Measurements from ENCODE around the gene PDE4D.

The PDE4D gene

GRCh38 chr5:59040804-59041201 is 852.7 kb downstream of the PDE4D start:
- H3K4me3 ChIP-seq (ENCODE audit: low read depth, low read length), result no peak overlapping the region
- no peak for DNase-seq (ENCODE audit: low read depth)
- no peak for TF ChIP-seq CTCF (conservative IDR thresholded peaks at IDR 0.05; ENCODE audit: low read depth, low read length)

DNA sequence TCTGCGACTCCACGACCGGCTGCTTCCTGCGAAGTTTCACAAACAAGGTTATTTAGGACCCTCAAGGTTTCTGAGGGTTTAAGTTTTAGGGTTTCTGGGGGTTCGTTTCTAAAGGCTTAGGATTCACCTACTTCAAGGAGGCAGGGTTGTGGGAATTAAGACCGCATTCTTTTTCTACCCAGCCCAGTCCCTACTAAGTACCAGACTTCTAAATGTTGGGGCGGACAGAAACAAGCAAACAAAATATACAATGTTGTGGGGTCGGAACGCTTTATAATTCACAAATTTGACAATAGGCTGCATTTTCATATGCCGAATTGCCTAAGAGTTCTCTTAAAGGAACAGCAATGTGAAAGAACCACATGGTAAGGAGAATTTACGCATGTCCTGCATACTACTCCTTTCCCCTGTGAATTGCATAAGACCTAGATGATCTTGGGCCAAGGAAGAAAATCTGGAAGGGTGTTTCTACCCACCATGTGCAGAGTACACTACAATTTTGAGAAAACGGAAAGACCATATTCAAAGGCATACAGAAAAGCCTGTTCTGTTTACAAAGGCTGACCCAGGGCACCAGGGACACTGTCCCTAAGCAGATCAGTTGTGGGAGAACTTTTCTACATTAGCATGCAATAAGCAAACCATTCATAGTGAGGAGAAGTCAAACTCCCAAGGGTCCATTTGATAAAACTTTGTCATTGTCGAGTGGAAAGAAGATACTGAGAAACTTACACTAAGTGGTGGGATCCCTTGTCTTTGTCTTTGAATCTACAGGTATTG is 853.3 kb downstream of the PDE4D start:
- H3K4me3 ChIP-seq (ENCODE audit: low read depth, low read length), result peak overlapping the region; percentile 80
- DNase-seq (ENCODE audit: low read depth), result peak; percentile 89
- TF ChIP-seq CTCF (conservative IDR thresholded peaks at IDR 0.05; ENCODE audit: low read depth, low read length), result no peak

- DNase-seq (ENCODE audit: low read depth), result peak; percentile 84
- no peak for TF ChIP-seq CTCF (conservative IDR thresholded peaks at IDR 0.05; ENCODE audit: low read depth, low read length)
- peak overlapping the region; percentile 80 for H3K4me3 ChIP-seq (ENCODE audit: low read depth, low read length)
Observed at GRCh38 chr5:59039296-59040023, 854.1 kb downstream of the PDE4D start.

DNA sequence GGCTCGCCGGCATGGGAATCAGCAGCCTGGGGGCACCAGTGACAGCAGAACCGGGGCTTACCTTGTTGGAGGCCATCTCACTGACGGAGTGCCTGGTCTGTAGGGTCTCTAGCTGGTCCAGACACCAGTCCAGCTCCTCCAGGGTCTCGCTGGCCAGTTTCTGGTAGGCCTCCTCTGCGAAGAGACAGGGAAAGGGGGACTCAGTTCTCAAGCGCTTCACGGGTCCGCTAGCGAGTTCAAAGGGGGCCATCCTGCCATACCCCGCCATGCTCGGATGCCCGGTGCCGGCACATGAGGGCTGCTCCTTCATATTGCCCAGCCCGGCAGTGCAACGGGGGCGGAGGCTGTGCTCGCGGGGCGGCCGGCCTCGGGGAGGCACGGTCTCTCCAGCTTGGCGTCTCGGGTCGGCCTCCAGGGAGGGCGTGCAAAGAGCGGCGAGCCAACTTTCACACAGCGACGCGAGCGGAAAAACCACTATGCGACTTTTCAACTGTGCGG is 854.7 kb downstream of the PDE4D start:
- peak; percentile 8 for TF ChIP-seq CTCF (conservative IDR thresholded peaks at IDR 0.05; ENCODE audit: low read depth, low read length)
- no peak for DNase-seq (ENCODE audit: low read depth)
- peak overlapping the region; percentile 80 for H3K4me3 ChIP-seq (ENCODE audit: low read depth, low read length)

DNA sequence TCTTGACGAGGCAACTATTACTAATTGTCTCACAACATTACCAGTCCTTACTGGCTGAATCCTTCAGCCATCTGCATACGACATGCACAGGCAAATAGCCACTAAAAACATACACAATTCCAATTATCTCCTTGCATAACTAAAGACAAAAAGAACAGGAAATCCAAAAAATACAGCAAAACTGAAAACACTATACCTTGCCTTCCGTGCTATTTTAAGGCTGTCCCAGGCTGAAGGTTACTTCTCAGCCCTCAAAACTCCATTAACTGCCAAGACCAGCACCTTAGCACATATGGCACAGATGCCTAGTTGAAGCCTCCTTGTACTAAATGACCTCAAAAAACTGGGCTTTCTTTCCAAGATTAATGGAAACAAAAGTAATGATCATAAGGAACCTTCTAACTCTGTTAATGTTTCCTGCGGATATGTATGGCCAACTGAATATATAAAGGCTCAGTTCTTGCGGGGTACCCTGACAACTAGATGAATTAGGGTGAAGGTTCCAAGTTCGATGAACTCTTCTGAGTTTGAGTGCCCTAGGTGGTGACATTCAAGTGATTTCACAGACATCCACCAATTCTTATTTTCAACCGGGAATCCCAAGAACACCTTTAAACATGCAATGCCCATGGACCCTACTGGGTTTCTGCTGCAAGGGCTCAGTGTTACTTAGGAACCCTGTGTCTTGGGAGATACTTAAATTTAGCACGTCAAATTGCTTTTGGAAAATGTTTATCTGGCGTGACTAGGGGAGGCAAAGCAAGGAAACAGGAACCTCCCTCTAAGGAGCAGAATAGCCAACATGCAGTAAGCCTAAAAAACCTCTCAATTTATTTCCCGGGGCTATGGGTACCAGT is 855.4 kb downstream of the PDE4D start:
- peak; percentile 34 for DNase-seq (ENCODE audit: low read depth)
- H3K4me3 ChIP-seq (ENCODE audit: low read depth, low read length), result peak overlapping the region; percentile 80
- TF ChIP-seq CTCF (conservative IDR thresholded peaks at IDR 0.05; ENCODE audit: low read depth, low read length), result no peak

GRCh38 chr5:59037453-59037852 is 856.1 kb downstream of the PDE4D start:
- peak; percentile 21 for DNase-seq (ENCODE audit: low read depth)
- peak overlapping the region; percentile 80 for H3K4me3 ChIP-seq (ENCODE audit: low read depth, low read length)
- TF ChIP-seq CTCF (conservative IDR thresholded peaks at IDR 0.05; ENCODE audit: low read depth, low read length), result no peak
